GM12891 (cell line): Measurements from ENCODE around the gene FGGY.

Experiments used
- POLR2A ChIP-seq: IDR thresholded peaks from 2 replicates; pipeline ENCODE4 v1.6.1; 2011; ENCODE audit warnings: low read depth, low read length, control low read depth
- POLR2AphosphoS5 ChIP-seq: IDR thresholded peaks from 2 replicates; pipeline ENCODE4 v1.6.1; 2011; ENCODE audit warnings: low read depth, low read length, control low read depth

DNA sequence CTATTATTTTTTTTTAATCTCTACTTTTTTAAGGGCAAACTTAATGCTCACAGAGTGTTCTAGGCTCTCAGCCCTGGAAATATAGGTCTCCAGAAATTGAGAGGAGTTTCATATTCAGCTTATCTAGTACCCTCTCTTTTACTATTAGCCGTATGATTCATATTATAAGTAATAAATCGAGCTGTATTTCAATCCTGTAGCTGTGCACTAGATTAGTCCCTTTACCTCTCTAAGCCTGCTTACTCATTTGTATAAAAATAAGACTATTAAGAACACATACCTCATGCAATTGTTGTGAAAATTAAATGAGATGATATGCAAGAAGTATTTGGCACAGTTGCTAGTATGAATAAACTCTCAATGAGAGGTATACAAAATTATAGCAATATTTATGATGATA is 389.7 kb downstream of the FGGY start:
- no peak for TF ChIP-seq POLR2A
- no peak for TF ChIP-seq POLR2AphosphoS5
